Spinal cord (tissue), 10 donors: ENCODE data around the gene F2RL1. TPM values are rescaled to one million over a fixed set of nuclear protein-coding genes. Genes with fewer than 3 reads are reported as not detected.
"Not testable (repeated sequence)": the region's sequence is repeated elsewhere in the genome, so short reads cannot be mapped to it uniquely, and the experiment has no call there.

Source experiments
- DNase-seq, 6 donors: peaks; one replicate each; pipeline versions ENCODE4 v3.0.0 to v3.0.0-alpha.2; 2013 to 2015; ENCODE audit warnings: low spot score in 6 of 6, low read depth in 4 of 6
- H3K27ac ChIP-seq: one replicate; pipeline ENCODE4 v1.5.1; 2013; ENCODE audit warnings: low read depth, low read length, control low read depth
- H3K27me3 ChIP-seq: one replicate; pipeline ENCODE4 v1.6.1; 2013; ENCODE audit warnings: low read length; ENCODE audit not compliant: control insufficient read depth, insufficient read depth
- H3K36me3 ChIP-seq: one replicate; pipeline ENCODE4 v1.6.1; 2013; ENCODE audit warnings: low read length; ENCODE audit not compliant: control insufficient read depth, insufficient read depth
- H3K4me1 ChIP-seq: one replicate; pipeline ENCODE4 v1.6.1; 2013; ENCODE audit warnings: low read length; ENCODE audit not compliant: control insufficient read depth, insufficient read depth
- H3K4me3 ChIP-seq: one replicate; pipeline ENCODE4 v1.5.1; 2013; ENCODE audit warnings: low read depth, low read length, control low read depth
- H3K9me3 ChIP-seq: one replicate; pipeline ENCODE4 v1.6.1; 2013; ENCODE audit warnings: low read length; ENCODE audit not compliant: control insufficient read depth, insufficient read depth
- WGBS: methylation state at CpG from one replicate; pipeline ENCODE4 v1.1.5; 2013; ENCODE audit warnings: missing lambda C conversion rate; ENCODE audit not compliant: insufficient coverage; 5-methylcytosine and 5-hydroxymethylcytosine counted together
- long read RNA-seq, 4 donors: transcript quantifications; one replicate each; lab custom pipeline, GENCODE V29; 2026
- polyA plus RNA-seq, 2 donors: library from polyadenylated mRNA; unstranded; fragments of 120-200 nt; gene quantifications; one replicate each; pipeline ENCODE4 v1.2.1, GENCODE V29; 2013; ENCODE audit not compliant: insufficient read length in 2 of 2
- total RNA-seq, 2 donors: library from RNA; depleted of rRNA in 1 of 2; stranded (reverse); fragments of 120-200 nt in 1 of 2; fragments of >200 nt in 1 of 2; gene quantifications; one replicate each; pipeline versions ENCODE4 v1.2.3 to v1.2.4, GENCODE V29; 2013 to 2014
- donor health status: healthy.

Gene F2RL1
- total RNA-seq, result 1 to 10 TPM; 2.3 to 5.3 TPM
- 1 to 10 TPM; 1.7 to 2.3 TPM for polyA plus RNA-seq
- long read RNA-seq, donor 1, result 0 reads
- long read RNA-seq, donor 2, result 0 reads
- long read RNA-seq, donor 3, result 0 reads
- long read RNA-seq, donor 4, partial matches to known transcripts, result 8 of 10 reads
- long read RNA-seq, donor 4, other reads (novel, unspliced or antisense), result 0 of 10 reads

GRCh38 chr5:76818844-76819831, at the start of gene F2RL1:
Gene F2RL1, plus strand, starts transcription at chr5:76819030. Its CDS starts 153 bp downstream, at chr5:76819183.
- peak in 2 of 6 donors; percentile 70 to 74 for DNase-seq
- Histone ChIP-seq H3K4me1 (peaks cover 19% of the 10 kb centered on the region), H3K27me3 (peaks cover 28% of the 10 kb centered on the region), H3K36me3 (no peaks in the 10 kb centered on the region), H3K27ac (no peak within 1 kb of the TSS), H3K9me3 (no peaks in the 10 kb centered on the region), H3K4me3 (peak within 1 kb of the TSS; percentile 38)
- under 1% methylated on average over 72 of the region's 72 CpGs for WGBS

DNA sequence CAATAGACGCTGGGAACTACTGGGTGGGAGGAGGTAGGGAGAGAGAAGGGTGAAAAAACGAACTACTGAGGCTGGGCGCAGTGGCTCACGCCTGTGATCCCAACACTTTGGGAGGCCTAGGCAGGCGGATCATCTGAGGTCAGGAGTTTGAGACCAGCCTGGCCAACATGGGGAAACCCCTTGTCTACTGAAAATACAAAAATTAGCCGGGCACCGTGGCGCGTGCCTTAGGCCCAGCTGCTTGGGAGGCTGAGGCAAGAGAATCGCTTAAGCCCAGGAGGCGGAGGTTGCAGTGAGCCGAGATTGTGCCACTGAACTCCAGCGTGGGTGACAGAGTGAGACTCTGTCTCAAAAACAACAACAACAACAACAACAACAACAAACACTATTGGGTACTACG, 47.8 kb upstream of the F2RL1 start:
- WGBS, result 94% methylated on average over 13 of the region's 14 CpGs
- not testable (repeated sequence) for DNase-seq, H3K27me3 ChIP-seq, H3K36me3 ChIP-seq, H3K4me1 ChIP-seq, H3K4me3 ChIP-seq, H3K27ac ChIP-seq, H3K9me3 ChIP-seq

GRCh38 chr5:76771705-76772405, 47.0 kb upstream of the F2RL1 start:
- H3K27ac ChIP-seq, result no peak overlapping the region
- WGBS, result 100% methylated on average over 1 of the region's 3 CpGs
- H3K9me3 ChIP-seq, result no peaks in the 10 kb centered on the region
- no peak for DNase-seq
- no peak overlapping the region for H3K4me3 ChIP-seq
- H3K27me3 ChIP-seq, result no peaks in the 10 kb centered on the region
- H3K36me3 ChIP-seq, result no peaks in the 10 kb centered on the region
- H3K4me1 ChIP-seq, result no peaks in the 10 kb centered on the region

GRCh38 chr5:76775921-76776320, 42.9 kb upstream of the F2RL1 start:
- 90% methylated on average over 2 of the region's 5 CpGs for WGBS

DNA sequence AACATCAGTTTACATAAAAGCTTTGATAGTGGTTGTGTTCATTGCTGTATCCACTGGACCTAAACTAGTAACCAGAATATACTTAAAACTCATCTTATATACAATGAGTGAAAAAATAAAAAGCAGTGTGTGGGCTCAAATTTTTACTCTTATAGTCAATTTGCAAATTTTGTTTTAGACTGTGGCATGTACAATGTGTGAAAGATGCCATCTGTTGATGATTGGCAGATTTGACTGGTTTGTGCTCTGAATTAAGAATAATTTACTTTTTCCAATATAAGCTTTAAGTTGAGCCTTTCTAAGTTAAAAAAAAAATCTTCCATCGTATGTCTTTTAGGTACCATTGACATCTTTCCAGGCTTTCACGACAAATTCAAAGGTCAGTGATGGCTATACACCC, 42.4 kb upstream of the F2RL1 start:
- peak in 1 of 6 donors; percentile 57 for DNase-seq
- Histone ChIP-seq H3K9me3 (no peaks in the 10 kb centered on the region), H3K4me3 (no peak overlapping the region), H3K36me3 (no peaks in the 10 kb centered on the region), H3K4me1 (no peaks in the 10 kb centered on the region), H3K27ac (no peak overlapping the region), H3K27me3 (no peaks in the 10 kb centered on the region)
- WGBS, result no CpG with 5 or more reads among the region's 2 CpGs

More at GRCh38 chr5:76775921-76776320, 42.9 kb upstream of the F2RL1 start:
- no peaks in the 10 kb centered on the region for H3K4me1 ChIP-seq
- no peaks in the 10 kb centered on the region for H3K9me3 ChIP-seq
- H3K27ac ChIP-seq, result no peak overlapping the region
- no peak for DNase-seq
- no peak overlapping the region for H3K4me3 ChIP-seq
- no peaks in the 10 kb centered on the region for H3K27me3 ChIP-seq
- no peaks in the 10 kb centered on the region for H3K36me3 ChIP-seq

- not testable (repeated sequence) for H3K36me3 ChIP-seq, H3K4me1 ChIP-seq, H3K27ac ChIP-seq, H3K4me3 ChIP-seq, H3K9me3 ChIP-seq, DNase-seq, H3K27me3 ChIP-seq
- WGBS, result 100% methylated on average over 3 of the region's 4 CpGs
These were observed 38.2 kb upstream of the F2RL1 start for GRCh38 chr5:76780616-76781015.

GRCh38 chr5:76781775-76782174, 37.1 kb upstream of the F2RL1 start:
- Histone ChIP-seq H3K36me3 (no peaks in the 10 kb centered on the region), H3K9me3 (no peaks in the 10 kb centered on the region), H3K27me3 (no peaks in the 10 kb centered on the region), H3K4me3 (no peak overlapping the region), H3K4me1 (no peaks in the 10 kb centered on the region), H3K27ac (no peak overlapping the region)
- 92% methylated on average over 2 of the region's 10 CpGs for WGBS
- DNase-seq, result no peak

GRCh38 chr5:76782444-76782843, 36.4 kb upstream of the F2RL1 start:
- Histone ChIP-seq H3K9me3 (no peaks in the 10 kb centered on the region), H3K36me3 (no peaks in the 10 kb centered on the region), H3K27me3 (no peaks in the 10 kb centered on the region), H3K4me3 (no peak overlapping the region), H3K27ac (no peak overlapping the region), H3K4me1 (no peaks in the 10 kb centered on the region)
- WGBS, result 90% methylated on average over 2 of the region's 3 CpGs
- no peak for DNase-seq

GRCh38 chr5:76787237-76787636, 31.6 kb upstream of the F2RL1 start:
- Histone ChIP-seq H3K36me3 (no peaks in the 10 kb centered on the region), H3K27ac (no peak overlapping the region), H3K9me3 (no peaks in the 10 kb centered on the region), H3K27me3 (no peaks in the 10 kb centered on the region), H3K4me1 (peaks cover 4% of the 10 kb centered on the region), H3K4me3 (no peak overlapping the region)
- DNase-seq, result peak in 2 of 6 donors; percentile 53 to 75
- 80% methylated on average over 1 of the region's 2 CpGs for WGBS
